HCT116 (cell line): ENCODE measurements around the gene COPB1. TPM values are rescaled to one million over a fixed set of nuclear protein-coding genes. Genes with fewer than 3 reads are reported as not detected.
A peak's percentile ranks its signal among the peaks of the same experiment; 100 is the strongest.

Experiments
- ATAC-seq: fragments of 200-7000 bp; cut with Tn5 transposase; 2 replicates; pipeline ENCODE4 v1.9.1; 2020; ENCODE audit warnings: mild to moderate bottlenecking, moderate library complexity
- BruUV-seq: library from RNA; stranded (reverse); fragments of 400-500 nt; replicated peaks from 2 replicates; lab custom pipeline; 2021; lab: Mats Ljungman, UMichigan
- CTCF ChIA-PET: fragments of 300-600 bp; sonication (Branson Sonifier 250); formaldehyde crosslinking; loops from one replicate; lab custom pipeline; 2021; ENCODE audit warnings: antibody characterized with exemption; lab: Charles Lee
- POLR2A ChIA-PET: fragments of 300-600, 350-600 bp; sonication (Branson Sonifier 250); formaldehyde crosslinking; loops from one replicate; lab custom pipeline; 2021; ENCODE audit warnings: antibody characterized with exemption; lab: Charles Lee
- RAD21 ChIA-PET, 2 experiments: fragments of 300-600 bp; sonication (Branson Sonifier 250); formaldehyde crosslinking; loops; one replicate each; lab custom pipeline; 2023; ENCODE audit warnings: low total read pairs in 2 of 2; ENCODE audit not compliant: uncharacterized antibody in 2 of 2, unreplicated experiment in 2 of 2, low non-redundant PET in 1 of 2; lab: Charles Lee
- DNase-seq: peaks from one replicate; pipeline ENCODE4 v3.0.0-alpha.2; 2010; ENCODE audit warnings: low read depth, low spot score
- H2AFZ ChIP-seq: fragments of 200-600 bp; shearing (Covaris generic), sonication (generic); 2 replicates; pipeline ENCODE4 v1.6.1; 2017; ENCODE audit warnings: low read depth, mixed run types, mixed read lengths, antibody characterized with exemption, low read length; ENCODE audit not compliant: poor library complexity, severe bottlenecking
- H3K27ac ChIP-seq: 2 replicates; pipeline ENCODE4 v1.5.1; 2012; ENCODE audit warnings: low read depth, low read length
- H3K27me3 ChIP-seq: fragments of 200-600 bp; sonication (generic); 2 replicates; pipeline ENCODE4 v1.6.1; 2016; ENCODE audit warnings: mixed run types, low read length, mixed read lengths; ENCODE audit not compliant: insufficient read depth
- H3K36me3 ChIP-seq, 2 experiments: fragments of 200-500 bp in 1 of 2; fragments of 200-600 bp in 1 of 2; sonication (Bioruptor generic) in 1 of 2; sonication (generic) in 1 of 2; 2 replicates each; pipeline versions ENCODE4 v1.5.1 to v1.6.1; 2014 to 2016; ENCODE audit warnings: low read length in 2 of 2, inconsistent platforms in 1 of 2, mixed read lengths in 1 of 2, mixed run types in 1 of 2; ENCODE audit not compliant: insufficient read depth in 2 of 2, control insufficient read depth in 1 of 2
- H3K4me1 ChIP-seq, 2 experiments: fragments of 200-600 bp in 1 of 2; sonication (generic) in 1 of 2; 2 replicates each; pipeline versions ENCODE4 v1.5.1 to v1.6.1; 2012 to 2017; ENCODE audit warnings: low read length in 2 of 2, inconsistent platforms in 1 of 2, mild to moderate bottlenecking in 1 of 2, mixed read lengths in 1 of 2, mixed run types in 1 of 2, moderate library complexity in 1 of 2; ENCODE audit not compliant: insufficient read depth in 2 of 2, control insufficient read depth in 1 of 2
- H3K4me2 ChIP-seq: fragments of 200-600 bp; sonication (generic); 2 replicates; pipeline ENCODE4 v1.6.1; 2017; ENCODE audit warnings: mixed run types, low read length, mixed read lengths
- H3K4me3 ChIP-seq, 2 experiments: fragments of 200-600 bp in 1 of 2; sonication (generic) in 1 of 2; replicated peaks in 1 of 2; 2 replicates each; pipeline ENCODE4 v1.5.1; 2011 to 2016; ENCODE audit warnings: low read length in 2 of 2, control low read depth in 1 of 2, low read depth in 1 of 2, mild to moderate bottlenecking in 1 of 2, mixed read lengths in 1 of 2, mixed run types in 1 of 2
- H3K79me2 ChIP-seq: fragments of 200-600 bp; sonication (generic); 2 replicates; pipeline ENCODE4 v1.6.1; 2017; ENCODE audit warnings: mild to moderate bottlenecking, mixed run types, low read length, moderate library complexity, mixed read lengths; ENCODE audit not compliant: insufficient read depth
- H3K9ac ChIP-seq: fragments of 200-600 bp; sonication (generic); 2 replicates; pipeline ENCODE4 v1.6.1; 2016; ENCODE audit warnings: low read length, mixed read lengths
- H3K9me2 ChIP-seq: fragments of 200-600 bp; sonication (generic), shearing (Covaris generic); 2 replicates; pipeline ENCODE4 v1.6.1; 2017; ENCODE audit warnings: mixed run types, mild to moderate bottlenecking, moderate library complexity; ENCODE audit not compliant: insufficient read depth
- H3K9me3 ChIP-seq, 2 experiments: fragments of 200-500 bp in 1 of 2; fragments of 200-600 bp in 1 of 2; sonication (Bioruptor generic) in 1 of 2; sonication (generic) in 1 of 2; 2 replicates each; pipeline ENCODE4 v1.6.1; 2014 to 2017; ENCODE audit warnings: low read length in 2 of 2, mixed read lengths in 2 of 2, inconsistent platforms in 1 of 2, low read depth in 1 of 2, mild to moderate bottlenecking in 1 of 2, mixed run types in 1 of 2, moderate library complexity in 1 of 2; ENCODE audit not compliant: control insufficient read depth in 1 of 2, insufficient read depth in 1 of 2
- H4K20me1 ChIP-seq: fragments of 200-600 bp; sonication (generic), shearing (Covaris generic); 2 replicates; pipeline ENCODE4 v1.6.1; 2017; ENCODE audit warnings: mixed run types, mild to moderate bottlenecking, moderate library complexity; ENCODE audit not compliant: insufficient read depth
- CBX3 ChIP-seq: IDR thresholded peaks from 2 replicates; pipeline ENCODE4 v1.6.1; 2012; ENCODE audit warnings: low read depth
- CEBPB ChIP-seq: IDR thresholded peaks from 2 replicates; pipeline ENCODE4 v1.6.1; 2012; ENCODE audit warnings: low read depth
- EGR1 ChIP-seq: IDR thresholded peaks from 2 replicates; pipeline ENCODE4 v1.6.1; 2012; ENCODE audit warnings: low read depth
- ELF1 ChIP-seq: IDR thresholded peaks from 2 replicates; pipeline ENCODE4 v1.6.1; 2012; ENCODE audit warnings: low read depth, borderline replicate concordance
- EZH2phosphoT487 ChIP-seq: fragments of 200-600 bp; IDR thresholded peaks from 2 replicates; pipeline ENCODE4 v1.6.1; 2018; ENCODE audit warnings: antibody characterized with exemption, borderline replicate concordance
- FOSL1 ChIP-seq: IDR thresholded peaks from 2 replicates; pipeline ENCODE4 v1.6.1; 2012; ENCODE audit warnings: low read depth
- JUND ChIP-seq: IDR thresholded peaks from 2 replicates; pipeline ENCODE4 v1.6.1; 2012
- REST ChIP-seq: IDR thresholded peaks from 2 replicates; pipeline ENCODE4 v1.6.1; 2012; ENCODE audit warnings: low read depth
- SIN3A ChIP-seq: IDR thresholded peaks from 2 replicates; pipeline ENCODE4 v1.6.1; 2012; ENCODE audit warnings: low read depth
- SP1 ChIP-seq: IDR thresholded peaks from 2 replicates; pipeline ENCODE4 v1.6.1; 2012; ENCODE audit warnings: low read depth
- TCF7L2 ChIP-seq: IDR thresholded peaks from 2 replicates; pipeline ENCODE4 v1.7.0; 2011; ENCODE audit warnings: borderline replicate concordance, inconsistent platforms; ENCODE audit not compliant: insufficient read depth, insufficient read length; ENCODE audit errors: extremely low read depth
- intact Hi-C: fragments of 100-400 bp; cut with micrococcal nuclease; formaldehyde crosslinking; loops from 2 replicates; pipeline ENCODE4 v1.10.0; 2022
- total RNA-seq: library from RNA; stranded (reverse); gene quantifications from one replicate; pipeline ENCODE4 v1.2.1, GENCODE V29; 2021; ENCODE audit not compliant: unreplicated experiment
- TF ChIP-seq, protein P1 (sequence below): IDR thresholded peaks from 2 replicates; pipeline ENCODE4 v1.6.1; 2012
- TF ChIP-seq, protein P2 (sequence below): IDR thresholded peaks from 2 replicates; pipeline ENCODE4 v1.6.1; 2012
- TF ChIP-seq, protein P3 (sequence below), 3 experiments: fragments of 200-600 bp in 1 of 3; sonication (generic) in 1 of 3; IDR thresholded peaks in 2 of 3; conservative IDR thresholded peaks in 1 of 3; 2 replicates each; pipeline ENCODE4 v1.5.1; 2012 to 2017; ENCODE audit warnings: low read depth in 2 of 3, low read length in 2 of 3, antibody characterized with exemption in 1 of 3, borderline replicate concordance in 1 of 3, control low read depth in 1 of 3, mild to moderate bottlenecking in 1 of 3, mixed read lengths in 1 of 3, mixed run types in 1 of 3, moderate library complexity in 1 of 3; ENCODE audit not compliant: insufficient read depth in 1 of 3

The COPB1 gene
- total RNA-seq, 1 experiment from 2014 or later = 95.5 TPM

GRCh38 chr11:14422814-14423182, 76.8 kb downstream of the COPB1 start (continued):
- TF ChIP-seq REST = no peak
- no peak for TF ChIP-seq EGR1

DNA sequence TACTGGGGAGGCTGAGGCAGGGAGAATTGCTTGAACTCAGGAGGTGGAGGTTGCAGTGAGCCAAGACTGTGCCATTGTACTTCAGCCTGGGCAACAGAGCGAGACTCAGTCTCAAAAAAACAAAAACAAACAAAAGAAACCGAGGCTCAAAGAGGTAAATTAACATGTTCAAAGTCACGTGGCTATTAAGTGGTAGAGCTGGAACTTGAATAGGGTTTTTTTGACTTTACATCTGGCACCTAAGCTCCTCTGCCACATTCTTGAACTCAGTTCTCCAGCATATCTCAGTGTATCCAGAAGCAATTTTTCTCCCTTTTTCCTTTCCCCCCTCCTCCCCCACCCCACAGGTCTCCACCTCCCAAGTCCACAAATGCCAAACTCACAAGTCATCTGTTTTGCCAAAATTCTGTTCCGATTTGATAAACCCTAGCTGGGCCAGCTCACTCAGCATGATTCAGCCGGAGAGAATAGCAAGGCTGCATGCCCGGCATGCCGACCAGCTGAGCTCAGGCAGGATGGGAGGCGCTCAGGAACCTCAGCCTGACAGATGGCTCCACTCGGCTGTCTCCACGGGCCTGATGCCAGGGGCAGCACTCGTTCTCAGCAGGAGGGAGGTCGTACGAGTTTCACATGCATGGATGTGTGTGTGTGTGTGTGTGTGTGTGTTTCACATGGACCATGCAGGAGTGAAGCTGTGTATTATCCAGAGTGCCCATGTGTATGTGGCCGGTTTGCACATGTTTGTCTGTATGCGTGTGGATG, 77.4 kb downstream of the COPB1 start:
- H3K4me2 ChIP-seq = peak overlapping the region; percentile 78
- ChIA-PET CTCF (interaction anchor here (0.7 to 1.7 kb wide), 4 partner anchors 9 to 122 kb away, joined by 4 to 8 read pairs (median 5); no protein-coding TSS in a partner anchor), POLR2A (no interaction called here), RAD21 (no interaction called here)
- intact Hi-C loops = no loop called here
- no peaks in the 10 kb centered on the region for H3K79me2 ChIP-seq
- H2AFZ ChIP-seq = peak overlapping the region; percentile 84
- no peak overlapping the region for H3K27ac ChIP-seq
- H3K4me3 ChIP-seq = peak overlapping the region in 1 of 2 experiments; percentile 38; a peak in 2 of 4 replicates
- no peaks in the 10 kb centered on the region for H3K27me3 ChIP-seq
- ATAC-seq = peak; percentile 90
- no TSS peak for BruUV-seq
- no peaks in the 10 kb centered on the region for H3K9me2 ChIP-seq
- peak overlapping the region; percentile 0; the same call in 1 of the 2 replicates for H3K9ac ChIP-seq
- no peaks in the 10 kb centered on the region for H3K36me3 ChIP-seq
- H3K9me3 ChIP-seq = no peaks in the 10 kb centered on the region
- H3K4me1 ChIP-seq = peaks cover 14 to 33% of the 10 kb centered on the region in 2 experiments
- peak; percentile 45 for DNase-seq
- H4K20me1 ChIP-seq = no peaks in the 10 kb centered on the region
- TF ChIP-seq, protein P1, sequence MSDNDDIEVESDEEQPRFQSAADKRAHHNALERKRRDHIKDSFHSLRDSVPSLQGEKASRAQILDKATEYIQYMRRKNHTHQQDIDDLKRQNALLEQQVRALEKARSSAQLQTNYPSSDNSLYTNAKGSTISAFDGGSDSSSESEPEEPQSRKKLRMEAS = peak; percentile 55
- TF ChIP-seq EZH2phosphoT487 = no peak
- TF ChIP-seq CBX3 = no peak
- TF ChIP-seq, protein P2, sequence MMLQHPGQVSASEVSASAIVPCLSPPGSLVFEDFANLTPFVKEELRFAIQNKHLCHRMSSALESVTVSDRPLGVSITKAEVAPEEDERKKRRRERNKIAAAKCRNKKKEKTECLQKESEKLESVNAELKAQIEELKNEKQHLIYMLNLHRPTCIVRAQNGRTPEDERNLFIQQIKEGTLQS = no peak
- TF ChIP-seq FOSL1 = peak; percentile 70
- TF ChIP-seq, protein P3, sequence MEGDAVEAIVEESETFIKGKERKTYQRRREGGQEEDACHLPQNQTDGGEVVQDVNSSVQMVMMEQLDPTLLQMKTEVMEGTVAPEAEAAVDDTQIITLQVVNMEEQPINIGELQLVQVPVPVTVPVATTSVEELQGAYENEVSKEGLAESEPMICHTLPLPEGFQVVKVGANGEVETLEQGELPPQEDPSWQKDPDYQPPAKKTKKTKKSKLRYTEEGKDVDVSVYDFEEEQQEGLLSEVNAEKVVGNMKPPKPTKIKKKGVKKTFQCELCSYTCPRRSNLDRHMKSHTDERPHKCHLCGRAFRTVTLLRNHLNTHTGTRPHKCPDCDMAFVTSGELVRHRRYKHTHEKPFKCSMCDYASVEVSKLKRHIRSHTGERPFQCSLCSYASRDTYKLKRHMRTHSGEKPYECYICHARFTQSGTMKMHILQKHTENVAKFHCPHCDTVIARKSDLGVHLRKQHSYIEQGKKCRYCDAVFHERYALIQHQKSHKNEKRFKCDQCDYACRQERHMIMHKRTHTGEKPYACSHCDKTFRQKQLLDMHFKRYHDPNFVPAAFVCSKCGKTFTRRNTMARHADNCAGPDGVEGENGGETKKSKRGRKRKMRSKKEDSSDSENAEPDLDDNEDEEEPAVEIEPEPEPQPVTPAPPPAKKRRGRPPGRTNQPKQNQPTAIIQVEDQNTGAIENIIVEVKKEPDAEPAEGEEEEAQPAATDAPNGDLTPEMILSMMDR (IDR thresholded peaks at IDR 0.05 in 2 of 3, conservative IDR thresholded peaks at IDR 0.05 in 1 of 3; ENCODE audit: borderline replicate concordance in 1 of 3, insufficient read depth in 1 of 3, low read depth in 2 of 3, low read length in 2 of 3) = no peak
- no peak for TF ChIP-seq EGR1
- TF ChIP-seq ELF1 = no peak
- no peak for TF ChIP-seq TCF7L2
- TF ChIP-seq CEBPB = no peak
- TF ChIP-seq SIN3A = peak; percentile 86
- TF ChIP-seq REST = no peak
- peak; percentile 58; the same call in 1 of the 2 replicates for TF ChIP-seq JUND
- TF ChIP-seq SP1 = peak; percentile 47; the same call in 1 of the 2 replicates
